GM13976 (cell line): ENCODE measurements around the gene ENPP5.
"Not testable (repeated sequence)": the region's sequence is repeated elsewhere in the genome, so short reads cannot be mapped to it uniquely, and the experiment has no call there.

Experiments
- DNase-seq: peaks from one replicate; pipeline ENCODE4 v3.0.0; 2012; ENCODE audit warnings: low spot score
- CTCF ChIP-seq: IDR thresholded peaks from 2 replicates; pipeline ENCODE4 v1.5.1; 2012; ENCODE audit warnings: borderline replicate concordance, mild to moderate bottlenecking; ENCODE audit not compliant: insufficient read depth; ENCODE audit errors: extremely low read depth, missing control alignments, control extremely low read depth
- in situ Hi-C: fragments of 300-500 bp; cut with MboI; formaldehyde crosslinking; loops from one replicate; pipeline ENCODE4 v1.12.0; 2022; ENCODE audit warnings: low sequenced_read_pairs, mixed read lengths, inconsistent platforms; ENCODE audit not compliant: unreplicated experiment

The ENPP5 gene

GRCh38 chr6:46159229-46159628 lies 11.6 kb downstream of the ENPP5 start:
- DNase-seq = no peak
- in situ Hi-C loops = no loop called here
- no peak for TF ChIP-seq CTCF

GRCh38 chr6:46156701-46157100 lies 14.1 kb downstream of the ENPP5 start:
- TF ChIP-seq CTCF = no peak
- in situ Hi-C loops = no loop called here
- DNase-seq = no peak

- in situ Hi-C loops, DNase-seq: not testable (repeated sequence)
These were observed 21.7 kb downstream of the ENPP5 start for GRCh38 chr6:46149066-46149465.

GRCh38 chr6:46144270-46144669 lies 26.5 kb downstream of the ENPP5 start:
- no peak for TF ChIP-seq CTCF
- in situ Hi-C loops = no loop called here
- DNase-seq = no peak

- TF ChIP-seq CTCF = no peak
These were observed 32.5 kb downstream of the ENPP5 start for GRCh38 chr6:46138281-46138680.

GRCh38 chr6:46137387-46137786 lies 33.4 kb downstream of the ENPP5 start:
- in situ Hi-C loops = no loop called here
- no peak for TF ChIP-seq CTCF

More at GRCh38 chr6:46138281-46138680, 32.5 kb downstream of the ENPP5 start:
- in situ Hi-C loops = no loop called here
- no peak for DNase-seq

GRCh38 chr6:46136831-46137230 lies 33.9 kb downstream of the ENPP5 start:
- DNase-seq = no peak
- no peak for TF ChIP-seq CTCF
- in situ Hi-C loops = no loop called here

More at GRCh38 chr6:46137387-46137786, 33.4 kb downstream of the ENPP5 start:
- DNase-seq = no peak

GRCh38 chr6:46135176-46135575 lies 35.6 kb downstream of the ENPP5 start:
- in situ Hi-C loops = no loop called here
- no peak for DNase-seq
- no peak for TF ChIP-seq CTCF
